Sigmoid colon (tissue), 7 donors: ENCODE data around the gene LHB. TPM values are rescaled to one million over a fixed set of nuclear protein-coding genes. Genes with fewer than 3 reads are reported as not detected.

ENCODE experiments used
- DNase-seq: peaks from one replicate; pipeline ENCODE4 v3.0.0-alpha.2; 2019
- H3K27ac ChIP-seq, 4 donors: fragments of 200-600 bp; sonication (generic); one replicate each; pipeline ENCODE4 v1.5.1; 2016 to 2019; ENCODE audit warnings: mild to moderate bottlenecking in 1 of 4
- H3K27me3 ChIP-seq, 3 donors: fragments of 200-600 bp; sonication (generic); one replicate each; pipeline ENCODE4 v1.5.1; 2019; ENCODE audit warnings: mild to moderate bottlenecking in 1 of 3
- H3K36me3 ChIP-seq, 4 donors: fragments of 200-600 bp; sonication (generic); one replicate each; pipeline ENCODE4 v1.5.1; 2016 to 2019
- H3K4me1 ChIP-seq, 4 donors: fragments of 200-600 bp; sonication (generic); one replicate each; pipeline ENCODE4 v1.5.1; 2017 to 2019
- H3K4me3 ChIP-seq, 4 donors: fragments of 200-600 bp; sonication (generic); one replicate each; pipeline ENCODE4 v1.5.1; 2017 to 2019; ENCODE audit warnings: mild to moderate bottlenecking in 2 of 4, moderate library complexity in 1 of 4
- H3K9me3 ChIP-seq, 4 donors: fragments of 200-600 bp in 3 of 4; sonication (generic) in 3 of 4; one replicate each; pipeline versions ENCODE4 v1.5.1 to v1.6.1; 2013 to 2019
- EP300 ChIP-seq, 4 donors: sonication (generic); formaldehyde crosslinking; IDR thresholded peaks; one replicate each; pipeline ENCODE4 v1.6.1; 2017; ENCODE audit warnings: antibody characterized with exemption in 4 of 4
- POLR2A ChIP-seq, 2 donors: fragments of 450-650 bp; IDR thresholded peaks; one replicate each; pipeline ENCODE4 v1.6.1; 2016; ENCODE audit warnings: antibody characterized with exemption in 2 of 2, mild to moderate bottlenecking in 2 of 2, moderate library complexity in 2 of 2
- POLR2AphosphoS5 ChIP-seq, 4 donors: sonication (generic); formaldehyde crosslinking; IDR thresholded peaks; one replicate each; pipeline ENCODE4 v1.6.1; 2017; ENCODE audit warnings: antibody characterized with exemption in 4 of 4
- WGBS, 2 donors: extraction: QIAGEN DNeasy Blood & Tissue Kit; methylation state at CpG; one replicate each; pipeline ENCODE4 v1.1.7; 2013; 5-methylcytosine and 5-hydroxymethylcytosine counted together
- intact Hi-C: fragments of 100-400 bp; cut with DNase I; formaldehyde crosslinking; loops from one replicate; pipeline ENCODE4 v1.15.1; 2023
- polyA plus RNA-seq, 3 donors: library from polyadenylated mRNA; stranded (reverse); fragments of 200-250 nt; gene quantifications; one replicate each; pipeline ENCODE4 v1.2.3, GENCODE V29; 2013
- total RNA-seq, 4 donors: library from RNA; depleted of rRNA; stranded (reverse); fragments of >200 nt; gene quantifications; one replicate each; pipeline ENCODE4 v1.1.0, GENCODE V29; 2016
- TF ChIP-seq, protein P1 (sequence below), 4 experiments: fragments of 450-650 bp in 3 of 4; fragments of 200-600 bp in 1 of 4; IDR thresholded peaks; one replicate each; pipeline ENCODE4 v1.5.1; 2016 to 2019; ENCODE audit warnings: antibody characterized with exemption in 4 of 4, mild to moderate bottlenecking in 3 of 4, moderate library complexity in 2 of 4
- donor health status: healthy with polysubstance abuse.
- donor health status: Bipolar disorder and iron deficiency.
- donor health status: healthy.

The LHB gene
- total and polyA plus RNA-seq, 7 donors: not detected

DNA sequence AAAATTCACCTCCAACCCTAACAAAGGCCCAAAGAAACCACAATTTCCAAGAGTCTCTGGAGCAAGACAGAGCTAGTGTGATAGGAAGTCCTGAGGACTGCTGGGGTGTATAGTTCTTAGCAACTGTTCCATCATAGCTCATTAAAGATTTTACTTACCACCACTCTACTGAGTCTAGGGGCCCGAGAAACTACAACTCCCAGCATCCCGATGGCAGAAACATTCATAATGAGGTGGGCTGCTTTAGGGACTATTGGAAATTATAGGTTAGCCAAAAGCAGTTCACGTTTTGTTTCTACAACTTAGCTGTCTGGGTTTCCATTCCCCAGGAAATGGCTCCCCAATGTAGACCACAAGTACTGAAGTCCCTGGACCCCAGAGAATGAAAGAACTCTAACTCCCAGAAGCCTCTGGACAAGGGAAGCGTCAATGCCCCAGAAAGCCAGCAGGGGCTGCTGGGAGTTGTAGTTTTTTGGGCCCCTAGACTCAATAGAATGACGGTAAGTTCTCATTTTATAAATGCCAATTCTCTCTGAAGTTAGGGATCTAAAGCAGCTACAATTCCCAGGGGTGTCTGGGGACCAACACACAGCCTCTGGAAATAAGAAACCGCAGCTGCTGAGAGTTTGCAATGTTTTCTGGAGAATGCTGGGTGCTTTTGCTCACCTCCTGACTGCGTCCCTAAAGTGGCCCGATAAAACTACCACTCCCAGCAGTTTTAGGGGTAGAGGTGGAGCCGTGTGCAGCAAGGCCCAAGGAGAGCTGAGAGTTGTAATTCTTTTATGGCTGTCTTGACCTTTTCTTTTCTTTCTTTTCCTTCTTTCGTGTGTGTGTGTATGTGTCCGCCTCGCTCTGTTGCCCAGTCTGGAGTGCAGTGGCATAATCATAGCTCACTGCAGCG is 40.7 kb downstream of the LHB start:
- intact Hi-C loops: no loop called here
- Histone ChIP-seq H3K4me1 (peaks cover 0 to 16% (median 14%) of the 10 kb centered on the region in 4 donors), H3K36me3 (peaks cover 6 to 67% (median 16%) of the 10 kb centered on the region in 4 donors)

DNA sequence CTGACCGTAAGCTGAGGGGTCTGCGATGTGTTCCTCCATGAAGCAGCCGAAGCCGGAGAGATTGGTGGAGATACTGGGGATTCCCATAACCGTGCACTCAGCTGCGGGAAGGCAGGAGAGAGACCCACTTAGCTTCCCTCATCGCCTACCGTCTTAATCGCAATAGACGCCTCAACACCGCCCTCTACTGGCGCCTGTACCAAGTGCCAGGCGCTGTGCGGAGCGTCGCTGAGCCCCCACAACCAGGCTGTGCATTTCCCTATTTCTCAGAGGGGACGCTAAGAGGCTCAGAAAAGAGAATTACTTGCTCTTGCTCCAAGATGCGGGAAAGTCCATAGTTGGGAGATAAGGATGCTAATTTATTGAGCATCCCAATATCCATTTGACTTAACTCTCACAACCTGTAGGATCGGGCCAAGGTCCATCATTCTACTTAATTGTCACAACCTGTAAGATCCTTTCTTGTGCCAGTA is 45.9 kb downstream of the LHB start:
- DNase-seq: peak; percentile 86
- H3K4me1 ChIP-seq: peaks cover 0 to 29% (median 24%) of the 10 kb centered on the region in 4 donors
- no peak overlapping the region for H3K4me3 ChIP-seq
- intact Hi-C loops: loop anchor here (2.0 kb wide), 1 partner anchor 182 kb away; no protein-coding TSS in a partner anchor
- WGBS, 2 donors: 20% methylated on average over 19 of the region's 19 CpGs
- H3K27ac ChIP-seq: peak overlapping the region in 2 of 4 donors; percentile 30 to 35
- H3K36me3 ChIP-seq: peaks cover 17 to 78% (median 41%) of the 10 kb centered on the region in 4 donors
- no peaks in the 10 kb centered on the region for H3K9me3 ChIP-seq
- H3K27me3 ChIP-seq: no peaks in the 10 kb centered on the region
- TF ChIP-seq, protein P1, sequence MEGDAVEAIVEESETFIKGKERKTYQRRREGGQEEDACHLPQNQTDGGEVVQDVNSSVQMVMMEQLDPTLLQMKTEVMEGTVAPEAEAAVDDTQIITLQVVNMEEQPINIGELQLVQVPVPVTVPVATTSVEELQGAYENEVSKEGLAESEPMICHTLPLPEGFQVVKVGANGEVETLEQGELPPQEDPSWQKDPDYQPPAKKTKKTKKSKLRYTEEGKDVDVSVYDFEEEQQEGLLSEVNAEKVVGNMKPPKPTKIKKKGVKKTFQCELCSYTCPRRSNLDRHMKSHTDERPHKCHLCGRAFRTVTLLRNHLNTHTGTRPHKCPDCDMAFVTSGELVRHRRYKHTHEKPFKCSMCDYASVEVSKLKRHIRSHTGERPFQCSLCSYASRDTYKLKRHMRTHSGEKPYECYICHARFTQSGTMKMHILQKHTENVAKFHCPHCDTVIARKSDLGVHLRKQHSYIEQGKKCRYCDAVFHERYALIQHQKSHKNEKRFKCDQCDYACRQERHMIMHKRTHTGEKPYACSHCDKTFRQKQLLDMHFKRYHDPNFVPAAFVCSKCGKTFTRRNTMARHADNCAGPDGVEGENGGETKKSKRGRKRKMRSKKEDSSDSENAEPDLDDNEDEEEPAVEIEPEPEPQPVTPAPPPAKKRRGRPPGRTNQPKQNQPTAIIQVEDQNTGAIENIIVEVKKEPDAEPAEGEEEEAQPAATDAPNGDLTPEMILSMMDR (IDR thresholded peaks at IDR 0.05): peak; percentile 85 to 96 (median 88)
- TF ChIP-seq EP300 (IDR thresholded peaks at IDR 0.05) (no peak), POLR2A (IDR thresholded peaks at IDR 0.05) (no peak), POLR2AphosphoS5 (IDR thresholded peaks at IDR 0.05) (peak in 2 of 4 donors; percentile 11 to 33)

More for the DNA sequence above, 40.7 kb downstream of the LHB start:
- H3K27me3 ChIP-seq: no peaks in the 10 kb centered on the region
- 91 to 93% methylated on average over 13 of the region's 13 CpGs for WGBS, 2 donors
- TF ChIP-seq POLR2A (IDR thresholded peaks at IDR 0.05) (no peak), POLR2AphosphoS5 (IDR thresholded peaks at IDR 0.05) (no peak), EP300 (IDR thresholded peaks at IDR 0.05) (no peak)
- TF ChIP-seq, protein P1 (IDR thresholded peaks at IDR 0.05): no peak
- DNase-seq: no peak
- H3K4me3 ChIP-seq: no peak overlapping the region
- peak overlapping the region in 1 of 4 donors; percentile 88 for H3K27ac ChIP-seq
- H3K9me3 ChIP-seq: no peaks in the 10 kb centered on the region

DNA sequence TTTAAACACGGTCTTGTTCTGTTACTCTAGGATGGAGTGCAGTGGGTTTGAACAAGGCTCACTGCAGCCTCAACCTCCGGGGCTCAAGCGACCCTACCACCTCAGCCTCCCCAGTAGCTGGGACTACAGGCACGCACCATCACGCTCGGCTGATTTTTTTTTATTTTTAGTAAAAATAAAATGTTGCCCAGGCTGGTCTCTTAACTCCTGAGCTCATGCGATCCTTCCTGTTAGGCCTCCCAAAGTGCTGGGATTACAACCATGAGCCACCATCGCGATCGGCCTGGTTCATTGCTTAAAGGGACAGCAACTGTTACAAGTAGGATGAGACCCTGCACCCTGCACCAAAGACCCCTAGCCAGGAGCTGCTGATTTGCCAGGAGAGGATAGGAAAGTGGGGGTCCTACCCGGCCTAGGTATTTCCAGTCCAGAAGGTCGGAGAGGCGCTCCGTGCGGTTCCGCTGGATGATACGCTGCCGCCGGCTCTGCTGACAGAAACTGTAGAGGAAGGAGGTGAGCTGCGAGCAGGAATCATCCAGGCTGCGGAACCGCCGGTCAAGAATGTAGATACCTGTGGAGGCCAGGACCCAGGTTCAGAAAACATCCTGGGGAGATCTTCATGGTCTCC is 46.6 kb downstream of the LHB start:
- TF ChIP-seq, protein P1 (IDR thresholded peaks at IDR 0.05): no peak
- no peak for DNase-seq
- 91 to 93% methylated on average over 23 of the region's 23 CpGs for WGBS, 2 donors
- Histone ChIP-seq H3K9me3 (no peaks in the 10 kb centered on the region), H3K27me3 (no peaks in the 10 kb centered on the region), H3K4me1 (peaks cover 0 to 29% (median 25%) of the 10 kb centered on the region in 4 donors), H3K27ac (peak overlapping the region in 2 of 4 donors; percentile 30 to 35), H3K4me3 (no peak overlapping the region), H3K36me3 (peaks cover 17 to 77% (median 41%) of the 10 kb centered on the region in 4 donors)
- intact Hi-C loops: loop anchor here (2.0 kb wide), 1 partner anchor 181 kb away; no protein-coding TSS in a partner anchor

DNA sequence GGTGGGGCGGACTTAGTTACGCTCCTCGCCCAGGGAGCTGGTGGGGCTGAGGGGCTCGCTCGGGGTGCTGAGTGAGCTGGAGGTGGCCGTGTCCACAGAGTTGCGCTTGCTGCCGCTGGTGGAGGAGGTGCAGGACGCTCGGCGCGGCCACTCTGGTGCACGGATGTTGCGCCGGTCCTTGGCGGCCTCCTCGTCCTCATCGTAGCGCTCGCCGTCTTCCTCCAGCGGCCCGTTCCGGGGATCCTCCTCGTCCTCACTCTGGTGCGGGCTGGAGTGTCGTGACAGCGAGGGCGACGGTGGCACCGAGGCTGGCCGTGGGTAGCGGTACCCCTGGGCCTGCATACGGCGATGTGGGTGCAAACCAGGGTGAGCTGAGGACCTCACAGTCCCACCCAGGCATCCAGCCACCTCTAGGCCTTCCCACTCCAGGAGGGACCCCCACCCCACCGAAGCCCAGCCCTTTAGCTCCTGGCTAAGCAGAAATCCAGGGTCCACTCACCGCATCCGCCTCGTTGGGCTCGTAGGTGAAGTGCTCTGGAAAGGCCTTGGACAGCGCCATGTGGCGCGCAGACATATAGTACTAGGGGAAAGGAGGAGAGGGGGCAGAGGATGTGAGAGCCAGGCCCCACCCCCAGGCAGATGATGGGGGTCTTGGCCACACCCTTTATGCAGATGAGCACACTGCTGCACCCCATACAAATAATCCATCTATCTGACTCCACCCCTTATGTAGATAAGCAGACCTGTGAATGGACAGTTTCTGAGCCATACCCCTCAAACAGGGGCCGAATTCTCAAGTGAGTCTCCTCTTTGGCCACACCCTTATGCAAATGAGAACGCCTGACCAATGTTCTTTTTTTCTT is 47.4 kb downstream of the LHB start:
- DNase-seq: peak; percentile 61
- peaks cover 0 to 32% (median 29%) of the 10 kb centered on the region in 4 donors for H3K4me1 ChIP-seq
- H3K9me3 ChIP-seq: no peaks in the 10 kb centered on the region
- no peaks in the 10 kb centered on the region for H3K27me3 ChIP-seq
- intact Hi-C loops: loop anchor here (2.0 to 10.0 kb wide), 2 partner anchors 181 to 335 kb away; partner anchors contain the start of gene DBP
- peaks cover 17 to 74% (median 38%) of the 10 kb centered on the region in 4 donors for H3K36me3 ChIP-seq
- 95 to 96% methylated on average over 45 of the region's 45 CpGs for WGBS, 2 donors
- H3K4me3 ChIP-seq: no peak overlapping the region
- TF ChIP-seq EP300 (IDR thresholded peaks at IDR 0.05): no peak
- TF ChIP-seq POLR2AphosphoS5 (IDR thresholded peaks at IDR 0.05): no peak
- TF ChIP-seq POLR2A (IDR thresholded peaks at IDR 0.05): no peak
- TF ChIP-seq, protein P1 (IDR thresholded peaks at IDR 0.05): no peak
- no peak overlapping the region for H3K27ac ChIP-seq
